ENCODE data around the gene MNAT1. TPM values are rescaled to one million over a fixed set of nuclear protein-coding genes. Genes with fewer than 3 reads are reported as not detected.
A peak's percentile ranks its signal among the peaks of the same experiment; 100 is the strongest.
"Not testable (repeated sequence)": the region's sequence is repeated elsewhere in the genome, so short reads cannot be mapped to it uniquely, and the experiment has no call there.

Gene MNAT1
- total RNA-seq, 4 donors from 2014 or later, result 4.4 to 69.7 (median 46.9) TPM

DNA sequence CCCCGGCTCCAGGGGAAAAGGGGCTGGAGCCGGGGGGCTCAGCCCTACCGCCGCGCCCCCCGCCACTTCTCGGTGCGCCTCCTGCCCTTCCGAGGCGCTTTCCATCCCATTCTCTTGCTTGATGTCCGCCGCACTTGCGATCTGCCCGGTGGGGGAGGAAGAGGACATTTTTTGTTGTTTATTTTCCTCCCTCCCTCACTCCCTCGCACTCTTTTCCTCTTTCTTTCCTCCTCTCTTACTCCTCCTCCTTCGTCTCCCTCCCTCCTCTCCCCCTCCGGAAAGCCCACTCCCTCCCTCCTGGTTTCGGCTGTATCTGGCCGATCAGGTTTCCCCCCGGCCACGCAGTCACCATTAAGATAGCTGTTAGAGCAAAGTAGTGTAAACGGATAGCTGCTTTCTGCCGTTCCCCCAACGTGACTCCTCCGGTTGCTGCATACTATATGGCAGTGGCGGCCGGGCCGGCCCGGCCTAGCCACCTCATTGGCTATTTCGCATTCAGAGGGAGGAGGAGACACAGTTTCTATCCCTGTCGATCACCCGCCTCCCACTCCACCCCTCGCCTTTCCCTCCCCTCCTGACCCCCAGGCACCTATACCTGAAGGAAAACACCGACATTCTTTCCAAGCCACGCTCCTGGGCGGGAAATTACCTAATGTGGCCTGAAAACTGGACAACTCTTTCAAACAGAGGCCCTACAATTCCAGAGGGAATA is 10.5 kb upstream of the MNAT1 start, which contains the start of gene SIX4:
SIX4 (minus strand) TSS at position 445 of the 712 bp plus-strand sequence; CDS start at position 168, 277 bp downstream.
- intact Hi-C loops (cut with DNase I; ENCODE audit: low total_unique reads), result no loop called here
- H3K27ac ChIP-seq, result peak within 1 kb of the TSS; percentile 72 to 80
- no peaks in the 10 kb centered on the region for H3K36me3 ChIP-seq
- peak within 1 kb of the TSS; percentile 60 to 64 for H3K4me3 ChIP-seq
- peak; percentile 68 to 72 for DNase-seq
- TF ChIP-seq POLR2A (IDR thresholded peaks at IDR 0.05), result peak; percentile 28 to 45
- TF ChIP-seq, protein P1, sequence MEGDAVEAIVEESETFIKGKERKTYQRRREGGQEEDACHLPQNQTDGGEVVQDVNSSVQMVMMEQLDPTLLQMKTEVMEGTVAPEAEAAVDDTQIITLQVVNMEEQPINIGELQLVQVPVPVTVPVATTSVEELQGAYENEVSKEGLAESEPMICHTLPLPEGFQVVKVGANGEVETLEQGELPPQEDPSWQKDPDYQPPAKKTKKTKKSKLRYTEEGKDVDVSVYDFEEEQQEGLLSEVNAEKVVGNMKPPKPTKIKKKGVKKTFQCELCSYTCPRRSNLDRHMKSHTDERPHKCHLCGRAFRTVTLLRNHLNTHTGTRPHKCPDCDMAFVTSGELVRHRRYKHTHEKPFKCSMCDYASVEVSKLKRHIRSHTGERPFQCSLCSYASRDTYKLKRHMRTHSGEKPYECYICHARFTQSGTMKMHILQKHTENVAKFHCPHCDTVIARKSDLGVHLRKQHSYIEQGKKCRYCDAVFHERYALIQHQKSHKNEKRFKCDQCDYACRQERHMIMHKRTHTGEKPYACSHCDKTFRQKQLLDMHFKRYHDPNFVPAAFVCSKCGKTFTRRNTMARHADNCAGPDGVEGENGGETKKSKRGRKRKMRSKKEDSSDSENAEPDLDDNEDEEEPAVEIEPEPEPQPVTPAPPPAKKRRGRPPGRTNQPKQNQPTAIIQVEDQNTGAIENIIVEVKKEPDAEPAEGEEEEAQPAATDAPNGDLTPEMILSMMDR (IDR thresholded peaks at IDR 0.05), result no peak
- H3K4me1 ChIP-seq, result no peaks in the 10 kb centered on the region
- no peaks in the 10 kb centered on the region for H3K9me3 ChIP-seq
- H3K27me3 ChIP-seq, result no peaks in the 10 kb centered on the region

DNA sequence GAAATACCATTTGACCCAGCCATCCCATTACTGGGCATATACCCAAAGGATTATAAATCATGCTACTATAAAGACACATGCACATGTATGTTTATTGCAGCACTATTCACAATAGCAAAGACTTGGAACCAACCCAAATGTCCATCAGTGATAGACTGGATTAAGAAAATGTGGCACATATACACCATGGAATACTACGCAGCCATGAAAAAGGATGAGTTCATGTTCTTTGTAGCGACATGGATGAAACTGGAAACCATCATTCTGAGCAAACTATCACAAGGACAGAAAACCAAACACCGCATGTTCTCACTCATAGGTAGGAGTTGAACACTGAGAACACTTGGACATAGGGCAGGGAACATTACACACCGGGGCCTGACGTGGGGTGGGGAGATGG is 3.3 kb upstream of the MNAT1 start:
- intact Hi-C loops (cut with DNase I; ENCODE audit: low total_unique reads); H3K27ac ChIP-seq; DNase-seq; H3K4me1 ChIP-seq; H3K36me3 ChIP-seq; H3K9me3 ChIP-seq; H3K4me3 ChIP-seq; H3K27me3 ChIP-seq: not testable (repeated sequence)

DNA sequence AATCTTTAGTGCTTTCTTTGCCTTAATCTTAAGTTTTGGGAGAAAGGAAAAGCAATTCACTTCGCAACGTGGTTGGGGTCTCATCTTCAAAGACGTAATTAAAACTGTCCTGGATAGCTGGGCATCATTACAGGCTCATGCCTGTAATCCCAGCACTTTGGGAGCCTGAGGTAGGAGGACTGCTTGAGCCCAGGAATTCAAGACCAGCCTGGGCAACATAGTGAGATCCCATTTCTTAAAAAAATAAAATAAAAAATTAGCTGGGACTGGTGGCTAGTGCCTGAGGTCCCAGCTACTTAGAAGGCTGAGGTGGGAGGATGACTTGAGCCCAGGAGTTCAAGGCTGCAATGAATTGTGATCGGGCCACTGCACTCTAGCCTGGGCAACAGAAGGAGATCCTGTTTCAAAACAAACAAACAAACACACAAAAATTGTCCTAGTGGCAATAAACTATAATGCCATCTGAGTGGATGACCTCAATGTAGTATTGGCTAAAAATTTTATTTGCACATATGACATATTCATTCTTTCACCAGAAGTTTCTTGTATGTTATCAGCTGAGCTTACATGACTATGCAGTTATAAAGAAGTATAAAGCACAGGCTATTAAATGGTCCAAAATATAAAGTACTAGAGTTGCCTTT is 1.6 kb upstream of the MNAT1 start:
- DNase-seq, result no peak
- no peaks in the 10 kb centered on the region for H3K27me3 ChIP-seq
- H3K27ac ChIP-seq, result no peak overlapping the region
- TF ChIP-seq, protein P1 (IDR thresholded peaks at IDR 0.05), result no peak
- TF ChIP-seq POLR2A (IDR thresholded peaks at IDR 0.05), result no peak
- H3K4me3 ChIP-seq, result no peak overlapping the region
- H3K9me3 ChIP-seq, result no peaks in the 10 kb centered on the region
- intact Hi-C loops (cut with DNase I; ENCODE audit: low total_unique reads), result no loop called here
- peaks cover 0 to 6% of the 10 kb centered on the region in 2 donors for H3K4me1 ChIP-seq
- H3K36me3 ChIP-seq, result no peaks in the 10 kb centered on the region

DNA sequence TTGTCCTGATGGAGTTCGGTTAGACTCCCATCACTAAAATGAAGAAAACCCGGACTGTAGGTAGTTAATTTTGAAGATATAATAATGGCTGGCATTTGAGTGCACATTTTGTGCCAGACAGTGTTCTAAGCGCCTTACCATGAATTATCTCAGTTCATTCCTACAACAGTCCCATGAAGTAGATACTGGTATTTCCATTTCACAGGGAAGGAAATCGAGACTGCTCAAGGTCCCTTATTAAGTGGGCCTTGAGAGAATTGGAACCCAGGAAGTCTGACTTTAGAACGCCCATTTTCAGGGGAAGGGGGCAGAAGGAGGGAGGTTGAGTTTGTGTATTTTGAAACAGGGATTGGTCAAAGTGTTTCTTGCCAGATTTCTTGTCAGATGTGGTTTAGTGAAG is 855 bp downstream of the MNAT1 start:
- Histone ChIP-seq H3K27ac (peak overlapping the region; percentile 72 to 76), H3K9me3 (no peaks in the 10 kb centered on the region), H3K36me3 (no peaks in the 10 kb centered on the region), H3K4me3 (peak overlapping the region; percentile 61 to 68), H3K4me1 (peaks cover 0 to 6% of the 10 kb centered on the region in 2 donors), H3K27me3 (no peaks in the 10 kb centered on the region)
- no peak for TF ChIP-seq POLR2A (IDR thresholded peaks at IDR 0.05)
- TF ChIP-seq, protein P1 (IDR thresholded peaks at IDR 0.05), result no peak
- intact Hi-C loops (cut with DNase I; ENCODE audit: low total_unique reads), result no loop called here
- DNase-seq, result no peak

DNA sequence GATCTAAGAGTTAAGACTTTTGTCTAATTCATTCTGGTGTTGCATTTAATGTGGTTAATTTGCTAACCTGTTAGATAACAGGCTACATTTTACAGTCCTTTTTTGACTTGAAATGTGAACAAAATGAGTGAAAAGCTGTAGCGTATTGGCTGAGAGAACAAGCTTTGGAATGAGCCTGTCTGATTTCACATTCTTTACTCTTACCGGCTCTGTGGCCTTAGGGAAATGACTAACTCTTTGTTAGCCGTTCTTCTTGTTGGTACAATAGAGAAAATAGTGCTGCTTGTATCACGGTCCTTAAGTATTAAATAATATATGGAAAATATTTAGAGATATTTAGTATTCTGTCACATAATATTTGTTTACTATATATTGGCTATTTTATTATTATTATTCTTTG is 1.9 kb downstream of the MNAT1 start:
- Histone ChIP-seq H3K27me3 (no peaks in the 10 kb centered on the region), H3K9me3 (no peaks in the 10 kb centered on the region), H3K36me3 (no peaks in the 10 kb centered on the region), H3K4me3 (no peak overlapping the region), H3K4me1 (peaks cover 0 to 6% of the 10 kb centered on the region in 2 donors), H3K27ac (no peak overlapping the region)
- TF ChIP-seq, protein P1 (IDR thresholded peaks at IDR 0.05), result no peak
- TF ChIP-seq POLR2A (IDR thresholded peaks at IDR 0.05), result no peak
- intact Hi-C loops (cut with DNase I; ENCODE audit: low total_unique reads), result no loop called here
- DNase-seq, result no peak
